C4-2B (cell line): ENCODE data around the gene ENTPD6.

ENCODE experiments used
- CTCF ChIP-seq: fragments of 450-650 bp; conservative IDR thresholded peaks from 2 replicates; pipeline ENCODE4 v1.5.1; 2017; ENCODE audit warnings: mild to moderate bottlenecking
- ZFX ChIP-seq: fragments of 450-650 bp; IDR thresholded peaks from 2 replicates; pipeline ENCODE4 v1.6.1; 2017

GRCh38 chr20:25220810-25221591 lies 25.5 kb downstream of the ENTPD6 start:
- TF ChIP-seq CTCF (no peak), ZFX (no peak)
